Measurements from ENCODE around the gene ZFYVE26. TPM values are rescaled to one million over a fixed set of nuclear protein-coding genes. Genes with fewer than 3 reads are reported as not detected.

The ZFYVE26 gene
- total and polyA plus RNA-seq, 2 of the 8 experiments (the other 6 are each of a cell fraction or from before 2014, with no cell fraction given), result 13.0 to 23.3 TPM

DNA sequence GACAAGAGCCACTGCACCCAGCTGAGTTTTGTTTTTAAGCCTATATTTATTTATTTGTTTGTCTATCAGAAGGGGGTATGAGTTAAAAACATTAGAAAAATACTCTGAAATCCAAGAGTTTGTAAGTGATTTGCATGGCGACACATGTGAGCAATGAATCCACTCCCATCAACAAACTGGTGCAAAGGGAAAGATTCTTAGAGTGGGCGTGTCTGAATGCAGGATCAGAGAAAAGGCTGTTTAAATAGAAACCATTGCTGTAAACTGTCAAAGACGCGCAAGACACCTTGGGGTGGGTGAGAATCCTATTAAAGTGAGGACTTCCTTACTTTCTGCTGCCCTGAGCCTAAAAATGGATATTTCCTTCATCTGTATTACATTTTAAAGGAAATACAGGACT is 51.9 kb downstream of the ZFYVE26 start:
- 87% methylated on average over 4 of the region's 4 CpGs; no CpG with 5 or more reads in 1 of the 2 experiments for WGBS, 2 experiments (ENCODE audit: extremely low coverage in 1 of 2, insufficient coverage in 1 of 2, insufficient read length in 1 of 2, insufficient replicate concordance in 2 of 2, low coverage in 1 of 2, low lambda C conversion rate in 2 of 2, missing lambda C conversion rate in 1 of 2)
- H4K8ac ChIP-seq (ENCODE audit: extremely low read depth, insufficient read depth, low read length), result no peak overlapping the region
- H4K5ac ChIP-seq (ENCODE audit: insufficient read length, low read depth, low read length), result no peak overlapping the region
- no peaks in the 10 kb centered on the region for H3K23me2 ChIP-seq (ENCODE audit: low read depth, low read length)
- no peaks in the 10 kb centered on the region for H3K27me3 ChIP-seq (replicated peaks in 1 of 4; ENCODE audit: control insufficient read depth in 3 of 4, extremely low read depth in 1 of 4, insufficient read depth in 3 of 4, low read length in 3 of 4)
- H3K79me1 ChIP-seq (ENCODE audit: low read depth, low read length), result no peaks in the 10 kb centered on the region
- no peak overlapping the region for H2BK5ac ChIP-seq (ENCODE audit: low read depth, low read length)
- no peak overlapping the region for H3K27ac ChIP-seq (ENCODE audit: low read depth, low read length)
- no peak overlapping the region for H4K91ac ChIP-seq (replicated peaks; ENCODE audit: insufficient read length, low read length)
- H3K79me2 ChIP-seq (ENCODE audit: control insufficient read depth in 1 of 2, insufficient read depth in 2 of 2, low read length in 2 of 2), result no peaks in the 10 kb centered on the region
- H2BK120ac ChIP-seq (replicated peaks; ENCODE audit: low read depth, low read length), result no peak overlapping the region
- H2BK12ac ChIP-seq (ENCODE audit: low read depth, low read length), result no peak overlapping the region
- TF ChIP-seq CHD1 (IDR thresholded peaks at IDR 0.05; ENCODE audit: low read depth, low read length) (no peak), SRF (IDR thresholded peaks at IDR 0.05; ENCODE audit: low read depth, low read length) (no peak)
- TF ChIP-seq, protein P1, sequence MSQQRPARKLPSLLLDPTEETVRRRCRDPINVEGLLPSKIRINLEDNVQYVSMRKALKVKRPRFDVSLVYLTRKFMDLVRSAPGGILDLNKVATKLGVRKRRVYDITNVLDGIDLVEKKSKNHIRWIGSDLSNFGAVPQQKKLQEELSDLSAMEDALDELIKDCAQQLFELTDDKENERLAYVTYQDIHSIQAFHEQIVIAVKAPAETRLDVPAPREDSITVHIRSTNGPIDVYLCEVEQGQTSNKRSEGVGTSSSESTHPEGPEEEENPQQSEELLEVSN (IDR thresholded peaks at IDR 0.05), result no peak
- no peaks in the 10 kb centered on the region for H4K20me1 ChIP-seq (replicated peaks in 1 of 2; ENCODE audit: control insufficient read depth in 1 of 2, insufficient read depth in 2 of 2, low read length in 2 of 2)
- H3K4ac ChIP-seq (replicated peaks; ENCODE audit: insufficient read length, low read depth, low read length), result no peak overlapping the region
- H3K9me3 ChIP-seq (ENCODE audit: insufficient read depth in 2 of 2, low read depth in 1 of 2, low read length in 1 of 2), result no peaks in the 10 kb centered on the region
- H3K14ac ChIP-seq (ENCODE audit: insufficient read length), result no peak overlapping the region
- H3K4me2 ChIP-seq (ENCODE audit: insufficient read depth in 1 of 2, low read depth in 2 of 2, low read length in 2 of 2), result no peak overlapping the region
- FAIRE-seq (no peak), DNase-seq (ENCODE audit: low read depth in 1 of 2, low spot score in 2 of 2) (no peak)
- no peak overlapping the region for H3K4me3 ChIP-seq (ENCODE audit: extremely low read depth in 1 of 4, insufficient read depth in 2 of 4, low read depth in 3 of 4, low read length in 4 of 4)
- CTCF ChIA-PET (ENCODE audit: partially characterized antibody), result no interaction called here
- no peak overlapping the region for H2BK20ac ChIP-seq (ENCODE audit: low read length)
- H3K36me3 ChIP-seq (ENCODE audit: control insufficient read depth in 2 of 4, insufficient read depth in 4 of 4, low read length in 3 of 4), result peaks cover 19 to 66% (median 55%) of the 10 kb centered on the region in 4 experiments
- H2AK5ac ChIP-seq (ENCODE audit: low read depth, low read length), result no peak overlapping the region
- no peaks in the 10 kb centered on the region for H3K4me1 ChIP-seq (replicated peaks in 1 of 4; ENCODE audit: control insufficient read depth in 3 of 4, insufficient read depth in 4 of 4, low read length in 3 of 4)
- no peak overlapping the region for H3K56ac ChIP-seq (replicated peaks; ENCODE audit: insufficient read length, low read depth, low read length)
- H3K23ac ChIP-seq (ENCODE audit: insufficient read length), result no peak overlapping the region
- POLR2A ChIA-PET (ENCODE audit: partially characterized antibody), result no interaction called here
- no peak overlapping the region for H3K9ac ChIP-seq (replicated peaks in 1 of 4; ENCODE audit: extremely low read depth in 1 of 4, low read depth in 3 of 4, low read length in 3 of 4)
- no peak overlapping the region for H2AFZ ChIP-seq (ENCODE audit: low read length)
- no peak overlapping the region for H2BK15ac ChIP-seq (ENCODE audit: low read length)
- no peak overlapping the region for H3K18ac ChIP-seq (ENCODE audit: extremely low read depth, low read length)

Data from H1 (cell line).